Glutamatergic neuron (in vitro differentiated cells): Measurements from ENCODE around the gene LAX1. TPM values are rescaled to one million over a fixed set of nuclear protein-coding genes. Genes with fewer than 3 reads are reported as not detected.

ENCODE experiments used
- total RNA-seq: library from RNA; stranded (reverse); fragmentation: NEBNext Ultra II Directional; extraction: Animal tissue kit (Norgen Biotek cat#: 25700); gene quantifications from one replicate; pipeline ENCODE4 v1.2.1, GENCODE V29; 2021; ENCODE audit not compliant: unreplicated experiment

LAX1 gene
- total RNA-seq, 1 donor from 2014 or later: not detected

Other genes starting within 250 kb of the LAX1 start
- 17.4 TPM for gene ATP2B4, start 138.4 kb upstream of the LAX1 start, total RNA-seq
- 23.3 TPM for gene ZBED6, start 30.4 kb downstream of the LAX1 start, total RNA-seq
- gene ZC3H11A, start 30.4 kb downstream of the LAX1 start, total RNA-seq: 63.4 TPM
- gene SNRPE, start 96.4 kb downstream of the LAX1 start, total RNA-seq: 109 TPM